MG63 (cell line): ENCODE results near the gene RNF135. TPM values are rescaled to one million over a fixed set of nuclear protein-coding genes. Genes with fewer than 3 reads are reported as not detected.
A peak's percentile ranks its signal among the peaks of the same experiment; 100 is the strongest.
"Not testable (repeated sequence)": the region's sequence is repeated elsewhere in the genome, so short reads cannot be mapped to it uniquely, and the experiment has no call there.

Experiments used
- DNase-seq: peaks from one replicate; pipeline ENCODE4 v3.0.0-alpha.2; 2020
- H3K27me3 ChIP-seq: fragments of 250-450 bp; sonication (Bioruptor Pico); 2 replicates; pipeline ENCODE4 v1.5.1; 2020; ENCODE audit warnings: mild to moderate bottlenecking, moderate library complexity
- H3K36me3 ChIP-seq: fragments of 250-450 bp; sonication (Bioruptor Pico); 2 replicates; pipeline ENCODE4 v1.5.1; 2020; ENCODE audit warnings: mild to moderate bottlenecking, moderate library complexity
- H3K4me3 ChIP-seq: fragments of 250-450 bp; sonication (Bioruptor Pico); 2 replicates; pipeline ENCODE4 v1.5.1; 2020; ENCODE audit warnings: mild to moderate bottlenecking, moderate library complexity
- H3K9me3 ChIP-seq: fragments of 250-450 bp; sonication (Bioruptor Pico); 2 replicates; pipeline ENCODE4 v1.5.1; 2020; ENCODE audit warnings: mild to moderate bottlenecking, moderate library complexity
- total RNA-seq: library from RNA; depleted of rRNA; stranded (reverse); fragments of >200 nt; shearing (Covaris generic); gene quantifications from 2 replicates; pipeline ENCODE4 v1.2.3, GENCODE V29; 2014; ENCODE audit warnings: low replicate concordance; rRNA removed

Gene RNF135, protein sequence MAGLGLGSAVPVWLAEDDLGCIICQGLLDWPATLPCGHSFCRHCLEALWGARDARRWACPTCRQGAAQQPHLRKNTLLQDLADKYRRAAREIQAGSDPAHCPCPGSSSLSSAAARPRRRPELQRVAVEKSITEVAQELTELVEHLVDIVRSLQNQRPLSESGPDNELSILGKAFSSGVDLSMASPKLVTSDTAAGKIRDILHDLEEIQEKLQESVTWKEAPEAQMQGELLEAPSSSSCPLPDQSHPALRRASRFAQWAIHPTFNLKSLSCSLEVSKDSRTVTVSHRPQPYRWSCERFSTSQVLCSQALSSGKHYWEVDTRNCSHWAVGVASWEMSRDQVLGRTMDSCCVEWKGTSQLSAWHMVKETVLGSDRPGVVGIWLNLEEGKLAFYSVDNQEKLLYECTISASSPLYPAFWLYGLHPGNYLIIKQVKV
- total RNA-seq = 16.4 and 20.2 TPM in 2 replicates

DNA sequence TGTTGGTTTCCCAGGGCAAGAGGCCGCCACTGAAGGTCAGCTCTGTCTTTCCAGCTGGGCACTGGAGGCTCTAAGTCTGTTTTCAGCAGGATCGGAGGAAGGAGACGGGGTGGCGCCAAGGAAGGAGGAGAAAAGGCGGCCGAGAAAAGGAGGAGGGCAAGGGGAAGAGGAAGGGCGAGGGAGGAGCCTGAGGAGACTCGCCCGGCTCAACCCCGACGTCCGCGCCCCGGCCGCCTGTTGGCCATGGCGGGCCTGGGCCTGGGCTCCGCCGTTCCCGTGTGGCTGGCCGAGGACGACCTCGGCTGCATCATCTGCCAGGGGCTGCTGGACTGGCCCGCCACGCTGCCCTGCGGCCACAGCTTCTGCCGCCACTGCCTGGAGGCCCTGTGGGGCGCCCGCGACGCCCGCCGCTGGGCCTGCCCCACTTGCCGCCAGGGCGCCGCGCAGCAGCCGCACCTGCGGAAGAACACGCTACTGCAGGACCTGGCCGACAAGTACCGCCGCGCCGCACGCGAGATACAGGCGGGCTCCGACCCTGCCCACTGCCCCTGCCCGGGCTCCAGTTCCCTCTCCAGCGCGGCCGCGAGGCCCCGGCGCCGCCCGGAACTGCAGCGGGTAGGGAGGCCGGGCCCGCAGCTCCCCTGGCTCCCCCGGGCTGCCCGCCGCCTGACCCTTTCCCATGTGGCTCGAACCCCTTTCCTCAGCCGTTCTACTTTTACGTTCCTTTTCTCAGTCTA is at the start of gene RNF135:
Gene RNF135, plus strand, starts transcription at position 209 of the 737 bp plus-strand sequence. Its CDS starts 35 bp downstream, at position 244.
- peak; percentile 95 for DNase-seq
- H3K36me3 ChIP-seq = peaks cover 32% of the 10 kb centered on the region
- H3K9me3 ChIP-seq = 0 out of 2 replicates have a peak, but pooled peaks cover 4% of the 10 kb centered on the region
- peak within 1 kb of the TSS; percentile 58 for H3K4me3 ChIP-seq
- H3K27me3 ChIP-seq = no peaks in the 10 kb centered on the region

DNA sequence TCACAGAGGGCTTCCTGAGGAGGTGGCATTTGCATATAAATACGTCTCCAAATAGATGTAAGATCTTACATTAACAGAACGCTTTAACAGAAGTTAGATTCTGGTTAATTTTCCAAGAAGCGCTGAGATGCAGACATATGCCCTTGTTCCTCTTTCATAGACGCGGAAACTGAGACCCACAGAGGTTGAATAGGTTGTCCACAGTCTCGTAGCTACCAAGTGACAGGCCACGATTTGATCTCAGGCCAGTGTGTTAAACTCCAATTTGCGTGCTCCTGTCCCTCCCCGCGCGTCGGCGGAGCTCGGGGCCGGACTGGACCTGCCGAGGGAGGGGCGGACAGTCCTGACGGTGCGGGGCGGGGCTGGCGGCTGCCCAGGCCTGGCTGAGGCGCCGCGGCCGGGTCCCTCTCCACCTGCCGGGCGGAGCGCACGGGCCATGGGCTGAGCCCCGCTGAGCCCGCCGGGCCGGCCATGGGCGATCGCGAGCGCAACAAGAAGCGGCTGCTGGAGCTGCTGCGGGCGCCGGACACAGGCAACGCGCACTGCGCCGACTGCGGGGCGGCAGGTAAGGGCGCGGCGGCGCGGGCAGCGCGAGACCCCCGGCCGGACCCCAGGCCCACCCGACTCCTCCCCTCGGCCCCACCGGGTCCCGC is 49.2 kb upstream of the RNF135 start, which contains the start of gene ADAP2:
Gene ADAP2, plus strand, starts transcription at position 402 of the 653 bp plus-strand sequence. Its CDS starts 70 bp downstream, at position 472.
- no peaks in the 10 kb centered on the region for H3K36me3 ChIP-seq
- no peak within 1 kb of the TSS for H3K4me3 ChIP-seq
- peaks cover 9% of the 10 kb centered on the region for H3K27me3 ChIP-seq
- no peak for DNase-seq
- no peaks in the 10 kb centered on the region for H3K9me3 ChIP-seq

DNA sequence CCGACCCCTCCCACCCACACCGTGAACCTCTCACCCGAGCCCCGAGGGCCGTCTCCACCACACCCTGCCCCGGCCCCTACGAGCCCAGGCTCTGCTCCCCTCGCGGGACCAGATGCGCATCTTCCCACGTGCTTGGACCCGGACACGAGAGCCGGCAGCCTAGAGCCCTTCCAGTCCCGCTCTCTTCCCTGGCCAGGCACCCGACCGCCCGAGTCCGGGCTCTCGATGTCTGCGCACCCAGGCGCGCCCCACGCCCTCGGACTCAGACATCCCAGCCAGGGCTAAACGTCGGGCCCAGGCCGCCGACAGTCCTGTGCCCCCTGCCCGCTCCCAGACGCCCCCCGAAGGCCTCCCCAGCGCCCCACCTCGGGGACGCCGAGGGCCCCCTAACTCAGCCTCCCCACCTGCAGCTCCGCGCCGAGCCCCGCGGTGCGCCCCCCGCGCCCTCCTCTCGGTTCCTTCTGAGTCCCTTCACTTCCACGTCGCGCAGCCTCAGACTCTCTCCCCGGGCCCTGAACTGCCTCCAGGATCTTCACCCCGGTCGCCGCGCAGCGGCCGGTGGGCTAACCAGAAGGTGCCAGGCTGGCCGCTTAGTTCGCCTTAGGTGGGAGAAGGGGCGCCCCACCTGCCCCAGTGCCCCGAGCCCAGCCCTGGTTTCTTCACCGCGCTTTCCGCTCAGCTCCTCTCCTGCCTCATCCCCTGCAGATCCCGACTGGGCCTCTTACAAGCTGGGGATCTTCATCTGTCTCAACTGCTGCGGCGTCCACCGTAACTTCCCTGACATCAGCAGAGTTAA is 48.4 kb upstream of the RNF135 start:
- no peak for DNase-seq
- no peaks in the 10 kb centered on the region for H3K9me3 ChIP-seq
- H3K4me3 ChIP-seq = no peak overlapping the region
- H3K36me3 ChIP-seq = no peaks in the 10 kb centered on the region
- H3K27me3 ChIP-seq = peaks cover 9% of the 10 kb centered on the region

DNA sequence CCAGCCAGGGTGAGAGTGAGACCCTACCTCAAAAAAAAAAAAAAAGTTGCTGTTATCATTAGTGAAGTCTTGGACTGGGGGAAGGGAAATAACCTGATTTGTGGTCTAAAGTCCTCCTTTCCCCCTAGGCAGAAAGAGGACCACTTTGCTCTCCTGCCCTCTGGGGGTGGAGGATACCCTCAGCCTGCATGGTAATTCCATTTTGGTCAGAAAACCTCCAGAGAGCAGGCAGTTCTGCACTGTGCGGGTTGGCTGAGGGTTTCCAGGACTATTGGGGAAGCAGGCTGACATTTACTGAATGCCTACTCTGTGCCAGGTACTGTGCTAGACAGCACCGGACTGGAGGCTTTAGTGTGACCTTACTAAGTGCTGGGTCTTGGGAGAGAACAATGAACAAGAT is 46.5 kb upstream of the RNF135 start:
- no peak for DNase-seq
- peaks cover 9% of the 10 kb centered on the region for H3K27me3 ChIP-seq

DNA sequence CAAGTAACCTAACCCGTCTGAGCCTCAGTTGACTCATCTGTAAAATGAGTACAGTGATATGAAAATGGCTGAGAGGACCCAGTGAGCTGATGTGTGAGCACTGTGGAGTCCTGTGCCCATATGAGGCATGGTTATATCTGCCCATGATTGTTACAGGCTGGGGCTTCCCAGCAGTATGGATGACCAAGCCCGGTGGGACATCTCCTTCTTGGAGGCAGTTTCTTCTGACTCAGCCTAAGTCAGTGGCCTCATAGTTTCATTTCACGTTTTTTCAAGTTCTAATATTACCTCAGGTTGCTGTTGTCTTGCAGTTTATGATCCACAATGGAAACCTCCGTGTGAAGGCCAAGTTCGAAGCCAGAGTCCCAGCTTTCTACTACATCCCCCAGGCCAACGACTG is 44.3 kb upstream of the RNF135 start:
- H3K9me3 ChIP-seq = no peaks in the 10 kb centered on the region
- peaks cover 9% of the 10 kb centered on the region for H3K27me3 ChIP-seq
- peak; percentile 15 for DNase-seq
- H3K4me3 ChIP-seq = no peak overlapping the region
- H3K36me3 ChIP-seq = no peaks in the 10 kb centered on the region

More for the DNA sequence above, 46.5 kb upstream of the RNF135 start:
- Histone ChIP-seq H3K9me3 (no peaks in the 10 kb centered on the region), H3K36me3 (no peaks in the 10 kb centered on the region), H3K4me3 (no peak overlapping the region)

DNA sequence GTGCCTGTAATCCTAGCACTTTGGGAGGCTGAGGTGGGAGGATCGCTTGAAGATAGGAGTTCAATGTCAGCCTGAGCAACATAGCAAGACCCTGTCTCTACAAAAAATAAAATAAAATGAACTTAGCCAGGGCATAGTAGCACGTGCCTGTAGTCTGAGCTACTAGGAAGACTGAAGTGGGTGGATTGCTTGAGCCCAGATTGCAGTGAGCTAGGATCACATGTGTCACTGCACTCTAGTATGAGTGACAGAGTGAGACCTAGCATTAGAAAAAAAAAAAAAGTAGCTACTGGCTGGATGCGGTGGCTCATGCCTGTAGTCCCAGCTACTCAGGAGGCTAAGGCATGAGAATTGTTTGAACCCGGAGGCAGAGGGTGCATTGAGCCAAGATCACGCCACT is 43.1 kb upstream of the RNF135 start:
- no peak for DNase-seq
- Histone ChIP-seq H3K36me3 (no peaks in the 10 kb centered on the region), H3K4me3 (no peak overlapping the region), H3K27me3 (peaks cover 3% of the 10 kb centered on the region), H3K9me3 (no peaks in the 10 kb centered on the region)

DNA sequence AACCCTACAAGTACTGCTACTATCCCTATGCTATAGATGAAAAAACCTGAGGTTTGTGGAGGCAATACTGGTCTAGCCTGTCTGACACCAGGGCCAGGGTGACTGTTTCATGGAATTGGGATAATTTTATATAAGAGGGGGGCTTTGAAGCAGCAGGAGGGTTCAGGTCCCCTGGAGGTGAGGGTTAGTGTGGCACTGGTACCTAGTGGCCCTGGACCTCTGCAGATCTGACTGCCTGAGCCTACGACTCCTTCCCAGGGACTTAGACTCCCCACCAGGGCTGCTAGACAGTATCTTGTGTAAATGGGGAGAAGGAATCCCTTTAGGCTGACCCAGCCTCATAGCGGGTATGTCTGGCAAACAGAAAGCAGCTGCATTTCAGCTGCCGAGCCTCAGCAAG is 42.3 kb upstream of the RNF135 start:
- Histone ChIP-seq H3K36me3 (no peaks in the 10 kb centered on the region), H3K4me3 (no peak overlapping the region), H3K27me3 (no peaks in the 10 kb centered on the region), H3K9me3 (no peaks in the 10 kb centered on the region)
- no peak for DNase-seq

DNA sequence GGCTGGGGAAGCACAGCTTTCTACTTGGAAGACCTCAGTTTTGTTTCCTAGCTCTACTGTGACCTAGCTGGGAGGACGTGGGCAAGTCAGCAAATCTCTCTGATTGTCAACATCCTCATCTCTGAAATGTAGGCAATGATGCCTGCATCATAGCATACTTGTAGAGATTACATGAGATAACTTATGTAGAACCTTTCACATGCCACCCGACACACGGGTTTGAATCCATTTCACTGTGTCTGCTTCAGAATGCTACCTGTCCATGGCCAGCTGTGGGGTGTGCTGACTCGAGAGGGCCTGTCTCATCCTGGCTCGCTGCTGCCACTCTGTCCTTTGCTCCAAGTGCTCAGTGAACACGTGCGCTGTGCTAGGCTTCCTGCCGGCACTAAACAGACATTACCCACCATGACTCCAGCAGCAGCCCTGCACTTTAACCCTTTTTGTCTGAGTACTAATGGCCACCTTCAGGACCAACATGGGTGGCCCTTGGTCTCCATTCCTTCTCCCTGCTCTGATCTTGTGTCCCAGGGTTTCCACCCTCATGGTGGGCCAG is 41.7 kb upstream of the RNF135 start:
- Histone ChIP-seq H3K27me3 (no peaks in the 10 kb centered on the region), H3K36me3 (no peaks in the 10 kb centered on the region), H3K9me3 (no peaks in the 10 kb centered on the region), H3K4me3 (no peak overlapping the region)
- no peak for DNase-seq

DNA sequence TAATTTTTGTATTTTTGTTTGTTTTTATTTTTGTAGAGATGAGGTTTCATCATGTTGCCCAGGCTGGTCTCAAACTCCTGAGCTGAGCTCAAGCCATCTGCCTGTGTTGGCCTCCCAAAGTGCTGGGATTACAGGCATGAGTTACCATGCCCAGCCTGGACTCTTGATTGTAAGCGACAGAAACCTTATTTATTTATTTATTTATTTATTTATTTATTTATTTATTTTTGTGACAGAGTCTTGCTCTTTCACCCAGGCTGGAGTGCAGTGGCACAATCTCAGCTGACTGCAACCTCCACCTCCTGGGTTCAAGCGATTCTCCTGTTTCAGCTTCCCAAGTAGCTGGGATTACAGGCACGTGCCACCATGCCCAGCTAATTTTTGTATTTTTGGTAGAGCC is 41.0 kb upstream of the RNF135 start:
- not testable (repeated sequence) for H3K4me3 ChIP-seq, H3K36me3 ChIP-seq, H3K27me3 ChIP-seq, DNase-seq, H3K9me3 ChIP-seq

DNA sequence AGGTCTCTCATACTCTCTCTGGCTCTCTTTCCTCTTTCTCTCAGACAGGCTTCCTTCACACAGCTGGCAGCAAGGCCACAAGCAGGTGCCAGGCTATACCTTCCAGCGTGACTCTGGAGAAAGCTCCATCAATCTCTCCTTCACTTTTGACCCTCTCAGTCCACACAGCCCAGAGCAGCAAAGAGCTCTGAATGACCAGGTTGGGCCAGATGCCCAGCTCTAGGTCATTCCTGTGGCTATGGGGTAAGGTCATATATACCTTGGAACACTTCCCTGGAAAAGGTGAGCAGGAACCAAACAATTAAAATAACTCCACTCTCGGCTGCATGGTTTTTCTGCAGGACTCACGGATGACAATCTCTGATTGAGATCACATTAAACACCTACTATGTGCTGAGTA is 40.3 kb upstream of the RNF135 start:
- no peak for DNase-seq
- no peaks in the 10 kb centered on the region for H3K36me3 ChIP-seq
- no peak overlapping the region for H3K4me3 ChIP-seq
- no peaks in the 10 kb centered on the region for H3K9me3 ChIP-seq
- no peaks in the 10 kb centered on the region for H3K27me3 ChIP-seq

DNA sequence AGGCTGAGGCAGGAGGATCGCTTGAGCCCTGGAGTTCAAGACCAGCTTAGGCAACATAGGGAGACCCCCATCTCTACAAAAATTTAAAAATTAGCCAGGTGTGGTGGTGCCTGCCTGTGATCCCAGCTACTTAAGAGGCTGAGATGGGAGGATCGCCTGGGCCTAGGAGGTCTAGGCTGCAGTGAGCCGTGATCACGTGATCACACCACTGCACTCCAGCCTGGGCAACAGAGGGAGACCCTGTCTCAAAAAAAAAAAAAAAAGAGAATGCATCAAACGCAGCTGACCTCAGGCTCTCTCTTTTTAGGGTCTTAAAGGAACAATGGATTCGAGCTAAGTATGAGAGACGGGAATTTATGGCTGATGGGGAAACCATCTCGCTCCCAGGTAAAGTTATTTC is 39.3 kb upstream of the RNF135 start:
- not testable (repeated sequence) for H3K9me3 ChIP-seq, H3K27me3 ChIP-seq, H3K36me3 ChIP-seq, H3K4me3 ChIP-seq, DNase-seq

DNA sequence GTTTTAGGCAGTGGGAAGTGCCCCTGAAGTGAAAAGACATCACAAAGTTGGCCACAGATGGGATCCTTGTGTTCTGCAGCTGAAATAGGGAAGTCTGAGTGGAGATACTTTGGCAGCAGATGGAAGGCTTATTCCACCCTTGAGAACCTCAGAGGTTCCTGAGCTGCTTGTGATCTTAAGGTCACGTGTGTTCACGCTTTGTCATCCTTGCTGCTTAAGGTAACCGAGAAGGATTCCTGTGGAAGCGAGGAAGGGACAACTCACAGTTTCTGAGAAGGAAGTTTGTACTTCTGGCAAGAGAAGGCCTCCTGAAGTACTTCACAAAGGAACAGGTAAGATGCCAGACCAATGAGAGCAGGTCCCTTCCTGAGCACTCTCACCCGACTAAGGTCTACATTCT is 36.9 kb upstream of the RNF135 start:
- Histone ChIP-seq H3K36me3 (no peaks in the 10 kb centered on the region), H3K27me3 (no peaks in the 10 kb centered on the region), H3K9me3 (no peaks in the 10 kb centered on the region), H3K4me3 (no peak overlapping the region)
- no peak for DNase-seq

DNA sequence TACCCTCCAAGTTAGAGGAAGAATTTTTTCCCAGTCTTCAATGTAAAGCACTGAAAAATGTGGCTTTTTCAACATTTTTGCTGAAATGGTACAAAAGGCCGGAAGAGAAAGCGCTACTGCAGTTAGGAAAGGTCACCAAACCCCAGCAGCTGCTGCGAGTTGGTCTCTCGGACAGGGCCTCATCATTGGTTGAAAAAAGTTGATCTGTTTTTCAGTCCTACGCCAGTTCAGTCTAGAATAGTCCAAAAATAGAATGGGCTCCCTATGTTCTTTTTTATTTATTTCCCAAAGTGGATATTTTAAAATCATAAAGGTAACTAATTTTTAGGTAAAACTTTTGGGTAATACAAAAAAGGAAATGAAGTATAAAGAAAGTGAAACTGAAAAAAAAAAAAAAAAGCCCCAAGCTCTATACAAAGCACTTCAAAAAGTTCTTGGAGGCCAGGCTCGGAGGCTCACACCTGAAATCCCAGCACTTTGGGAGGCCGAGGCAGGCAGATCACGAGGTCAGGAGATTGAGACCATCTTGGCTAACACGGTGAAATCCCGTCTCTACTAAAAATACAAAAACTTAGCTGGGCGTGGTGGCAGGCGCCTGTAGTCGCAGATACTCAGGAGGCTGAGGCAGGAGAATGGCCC is 31.7 kb upstream of the RNF135 start:
- Histone ChIP-seq H3K36me3 (no peaks in the 10 kb centered on the region), H3K27me3 (no peaks in the 10 kb centered on the region), H3K9me3 (no peaks in the 10 kb centered on the region), H3K4me3 (no peak overlapping the region)
- DNase-seq = no peak

DNA sequence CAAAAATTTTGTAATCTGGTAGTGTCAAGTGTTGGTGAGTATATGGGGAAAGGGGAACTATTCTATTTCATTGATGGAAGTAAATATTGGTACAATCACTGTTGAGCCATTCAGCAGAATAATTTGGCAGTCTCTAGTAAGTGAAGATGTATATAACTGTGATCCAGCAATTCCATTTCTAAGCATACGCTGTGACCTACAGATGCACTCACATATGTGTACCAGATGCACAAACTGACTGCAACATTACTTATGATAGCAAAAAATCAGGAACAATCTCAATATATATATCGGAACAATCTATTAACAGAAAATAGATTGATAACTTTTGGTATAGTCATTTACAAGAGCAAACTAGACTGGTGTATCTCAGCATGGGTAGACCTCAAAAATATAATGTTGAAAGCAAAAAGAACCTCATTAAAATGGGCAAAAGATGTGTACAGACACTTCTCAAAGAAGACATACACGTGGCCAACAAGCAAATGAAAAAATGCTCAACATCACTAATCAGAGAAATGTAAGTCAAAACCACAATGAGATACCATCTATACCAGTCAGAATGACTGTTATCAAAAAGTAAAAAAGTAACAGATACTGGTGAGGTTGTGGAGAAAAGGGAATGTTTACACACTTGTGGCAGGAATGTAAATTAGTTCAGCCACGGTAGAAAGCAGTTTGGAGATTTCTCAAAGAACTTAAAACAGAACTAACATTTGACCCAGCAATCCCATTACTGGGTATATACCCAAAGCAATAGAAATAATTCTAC is 28.3 kb upstream of the RNF135 start:
- Histone ChIP-seq H3K27me3 (no peaks in the 10 kb centered on the region), H3K36me3 (no peaks in the 10 kb centered on the region), H3K9me3 (no peaks in the 10 kb centered on the region), H3K4me3 (no peak overlapping the region)
- no peak for DNase-seq

DNA sequence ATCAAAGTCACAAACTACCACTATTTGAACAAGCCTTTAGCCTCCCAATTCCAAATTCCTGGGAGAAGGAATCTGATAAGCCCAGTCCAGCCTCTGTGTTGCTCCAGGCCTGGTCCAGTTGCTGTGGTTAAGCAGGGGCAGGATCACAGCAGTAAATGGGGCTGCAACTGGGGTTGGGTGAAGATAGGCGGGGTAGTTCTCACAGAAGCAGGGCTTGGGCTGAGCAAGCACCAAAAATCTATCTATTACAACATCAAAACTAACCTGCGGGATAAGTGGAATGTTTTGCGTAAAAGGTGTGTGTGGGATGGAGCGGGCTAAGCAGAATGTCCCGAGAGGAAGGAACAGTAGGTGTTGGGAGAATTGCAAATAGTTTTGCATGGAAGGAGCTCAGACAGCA is 23.0 kb upstream of the RNF135 start:
- Histone ChIP-seq H3K27me3 (no peaks in the 10 kb centered on the region), H3K36me3 (no peaks in the 10 kb centered on the region), H3K9me3 (no peaks in the 10 kb centered on the region), H3K4me3 (no peak overlapping the region)
- no peak for DNase-seq
